GM23338 (cell line): ENCODE results near the gene SH3TC1. TPM values are rescaled to one million over a fixed set of nuclear protein-coding genes. Genes with fewer than 3 reads are reported as not detected.

Experiments
- ATAC-seq: fragments of 200-7000 bp; cut with Tn5 transposase; 3 replicates; pipeline ENCODE4 v1.9.1; 2020
- DNase-seq: peaks from one replicate; pipeline ENCODE4 v3.0.0-alpha.2; 2015; ENCODE audit warnings: low spot score
- H2AFZ ChIP-seq: fragments of 200-600 bp; sonication (generic); 2 replicates; pipeline ENCODE4 v1.8.0; 2016; ENCODE audit warnings: antibody characterized with exemption, mild to moderate bottlenecking, moderate library complexity
- H3F3A ChIP-seq: fragments of 200-600 bp; sonication (generic); replicated peaks from 2 replicates; pipeline ENCODE4 v1.8.0; 2017; ENCODE audit warnings: antibody characterized with exemption, mixed run types, low read depth
- H3K27ac ChIP-seq: fragments of 200-600 bp; sonication (generic); 2 replicates; pipeline ENCODE4 v1.6.1; 2016; ENCODE audit warnings: low read depth
- H3K27me3 ChIP-seq: fragments of 200-600 bp; sonication (generic); 2 replicates; pipeline ENCODE4 v1.8.0; 2016; ENCODE audit warnings: mild to moderate bottlenecking, mixed run types, moderate library complexity; ENCODE audit not compliant: insufficient read depth
- H3K36me3 ChIP-seq: fragments of 200-600 bp; sonication (generic); 2 replicates; pipeline ENCODE4 v1.8.0; 2016; ENCODE audit warnings: mild to moderate bottlenecking; ENCODE audit not compliant: insufficient read depth
- H3K4me1 ChIP-seq: fragments of 200-600 bp; sonication (generic); 2 replicates; pipeline ENCODE4 v1.8.0; 2016; ENCODE audit warnings: mild to moderate bottlenecking, moderate library complexity; ENCODE audit not compliant: insufficient read depth
- H3K4me2 ChIP-seq: fragments of 200-600 bp; sonication (generic); 2 replicates; pipeline ENCODE4 v1.7.1; 2017; ENCODE audit warnings: mixed run types
- H3K4me3 ChIP-seq: fragments of 200-600 bp; sonication (generic); 2 replicates; pipeline ENCODE4 v1.6.1; 2016; ENCODE audit warnings: mixed run types
- H3K79me2 ChIP-seq: fragments of 200-600 bp; sonication (generic); replicated peaks from 2 replicates; pipeline ENCODE4 v1.8.0; 2017; ENCODE audit warnings: mild to moderate bottlenecking; ENCODE audit not compliant: insufficient read depth
- H3K9me2 ChIP-seq: fragments of 200-600 bp; sonication (generic); 2 replicates; pipeline ENCODE4 v1.8.0; 2017; ENCODE audit not compliant: insufficient read depth
- H4K20me1 ChIP-seq: fragments of 200-600 bp; sonication (generic); replicated peaks from 2 replicates; pipeline ENCODE4 v1.8.0; 2017; ENCODE audit warnings: mild to moderate bottlenecking; ENCODE audit not compliant: insufficient read depth
- H3K27ac Mint-ChIP-seq: 2 replicates; pipeline ENCODE4 v1.8.0; 2020; ENCODE audit warnings: inconsistent platforms, mild to moderate bottlenecking, moderate library complexity, mixed read lengths
- H3K27me3 Mint-ChIP-seq: 3 replicates; pipeline ENCODE4 v1.8.0; 2022; ENCODE audit warnings: low read depth, mild to moderate bottlenecking, moderate library complexity, mixed read lengths, inconsistent platforms; ENCODE audit not compliant: insufficient read depth, poor library complexity
- H3K36me3 Mint-ChIP-seq: 3 replicates; pipeline ENCODE4 v1.8.0; 2021; ENCODE audit warnings: low read depth, mild to moderate bottlenecking, inconsistent platforms, moderate library complexity, mixed read lengths
- H3K4me1 Mint-ChIP-seq: 3 replicates; pipeline ENCODE4 v1.8.0; 2020; ENCODE audit warnings: mild to moderate bottlenecking, inconsistent platforms, mixed read lengths
- H3K4me3 Mint-ChIP-seq: 3 replicates; pipeline ENCODE4 v1.8.0; 2021; ENCODE audit warnings: moderate library complexity, mild to moderate bottlenecking, inconsistent platforms, mixed read lengths
- H3K9me3 Mint-ChIP-seq: 3 replicates; pipeline ENCODE4 v1.8.0; 2020; ENCODE audit warnings: moderate library complexity, mild to moderate bottlenecking, inconsistent platforms, mixed read lengths
- CREB1 ChIP-seq: fragments of 250-450 bp; sonication (Bioruptor Pico); IDR thresholded peaks from 2 replicates; pipeline ENCODE4 v1.5.0; 2020; ENCODE audit warnings: low read depth, mild to moderate bottlenecking, moderate library complexity
- EZH2 ChIP-seq: fragments of 200-600 bp; sonication (generic); IDR thresholded peaks from one replicate; pipeline ENCODE4 v1.8.0; 2017; ENCODE audit warnings: antibody characterized with exemption, mild to moderate bottlenecking, low read depth; ENCODE audit not compliant: unreplicated experiment
- EZH2phosphoT487 ChIP-seq: fragments of 200-600 bp; sonication (generic); IDR thresholded peaks from one replicate; pipeline ENCODE4 v1.8.1; 2018; ENCODE audit warnings: antibody characterized with exemption; ENCODE audit not compliant: unreplicated experiment
- JUNB ChIP-seq: IDR thresholded peaks from one replicate; pipeline ENCODE4 v1.6.1; 2016; ENCODE audit warnings: antibody characterized with exemption; ENCODE audit not compliant: unreplicated experiment
- NANOG ChIP-seq: IDR thresholded peaks from 2 replicates; pipeline ENCODE4 v1.6.1; 2016; ENCODE audit warnings: antibody characterized with exemption, borderline replicate concordance
- POLR2AphosphoS5 ChIP-seq: IDR thresholded peaks from 2 replicates; pipeline ENCODE4 v1.6.1; 2016; ENCODE audit warnings: antibody characterized with exemption, low read depth
- STAT1 ChIP-seq: IDR thresholded peaks from one replicate; pipeline ENCODE4 v1.6.1; 2016; ENCODE audit warnings: antibody characterized with exemption; ENCODE audit not compliant: unreplicated experiment
- ZNF114 ChIP-seq: fragments of 250-450 bp; sonication (Bioruptor Pico); IDR thresholded peaks from 2 replicates; pipeline ENCODE4 v1.5.0; 2020; ENCODE audit warnings: mild to moderate bottlenecking, moderate library complexity
- ZNF331 ChIP-seq: fragments of 250-450 bp; sonication (Bioruptor Pico); IDR thresholded peaks from 2 replicates; pipeline ENCODE4 v1.5.0; 2020; ENCODE audit warnings: low read depth, mild to moderate bottlenecking, moderate library complexity
- polyA plus RNA-seq: library from polyadenylated mRNA; unstranded; fragments of >200 nt; fragmentation: Nextera tagmentation; extraction: Ambion mirVana; gene quantifications from 2 replicates; pipeline ENCODE4 v1.2.1, GENCODE V29; 2016
- total RNA-seq: library from RNA; depleted of rRNA; stranded (reverse); fragments of >200 nt; shearing (Covaris generic); gene quantifications from 2 replicates; pipeline ENCODE4 v1.2.3, GENCODE V29; 2014
- TF ChIP-seq, protein P1 (sequence below): fragments of 250-450 bp; sonication (Bioruptor Pico); IDR thresholded peaks from 2 replicates; pipeline ENCODE4 v1.5.0; 2020; ENCODE audit warnings: mild to moderate bottlenecking, moderate library complexity
- TF ChIP-seq, protein P2 (sequence below): IDR thresholded peaks from one replicate; pipeline ENCODE4 v1.6.1; 2018; ENCODE audit warnings: antibody characterized with exemption; ENCODE audit not compliant: unreplicated experiment
- TF ChIP-seq, protein P3 (sequence below), 2 experiments: fragments of 200-600 bp in 1 of 2; sonication (generic) in 1 of 2; conservative IDR thresholded peaks; 2 replicates each; pipeline versions ENCODE4 v1.5.1 to v1.6.1; 2016 to 2017; ENCODE audit warnings: antibody characterized with exemption in 2 of 2, low read depth in 2 of 2, mild to moderate bottlenecking in 2 of 2, moderate library complexity in 1 of 2
- TF ChIP-seq, protein P4 (sequence below): IDR thresholded peaks from 2 replicates; pipeline ENCODE4 v1.6.1; 2016; ENCODE audit warnings: antibody characterized with exemption

The SH3TC1 gene
- total and polyA plus RNA-seq, 2 experiments from 2014 or later, result 0.07 TPM; not detected in 1

DNA sequence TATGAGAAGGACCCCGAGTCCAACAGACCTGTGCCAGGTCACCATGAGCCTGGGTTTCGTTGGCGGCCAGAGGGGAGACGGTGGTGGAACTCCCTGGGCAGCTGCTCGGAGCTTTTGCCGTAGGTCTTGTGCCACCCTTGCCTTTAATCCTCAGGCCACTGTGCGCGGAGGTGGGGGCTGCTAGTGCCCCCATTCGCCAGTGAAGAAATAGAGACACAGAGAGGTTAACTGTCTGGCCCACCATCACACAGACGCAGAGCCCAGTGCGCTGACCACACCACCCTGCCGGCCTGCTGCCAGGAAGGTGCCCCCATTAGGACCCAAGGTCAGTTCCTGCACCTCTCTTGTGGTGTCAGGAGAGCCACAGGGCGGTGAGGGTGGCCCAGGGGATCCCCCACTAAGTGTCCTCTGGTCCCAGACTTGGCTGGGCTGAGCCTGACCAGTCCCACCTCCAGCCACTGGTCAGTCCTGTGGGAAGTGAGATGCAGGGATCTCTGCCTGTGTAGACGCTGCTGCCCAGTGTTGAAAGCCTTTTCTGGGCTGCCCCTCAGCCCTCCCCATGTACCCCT, 42.2 kb downstream of the SH3TC1 start:
- no peak for ATAC-seq

More for the DNA sequence above, 42.2 kb downstream of the SH3TC1 start:
- H3K27me3 ChIP-seq, result no peaks in the 10 kb centered on the region
- no peaks in the 10 kb centered on the region for H4K20me1 ChIP-seq
- no peak overlapping the region for H3K4me2 ChIP-seq
- H3K79me2 ChIP-seq, result no peaks in the 10 kb centered on the region
- no peaks in the 10 kb centered on the region for H3F3A ChIP-seq
- H3K36me3 ChIP-seq, result no peaks in the 10 kb centered on the region
- Mint-ChIP-seq H3K36me3 (no peaks in the 10 kb centered on the region), H3K4me3 (no peak overlapping the region), H3K9me3 (no peaks in the 10 kb centered on the region), H3K27ac (no peak overlapping the region), H3K4me1 (peaks cover 5% of the 10 kb centered on the region; the same call in 1 of the 3 replicates), H3K27me3 (peaks cover 8% of the 10 kb centered on the region)
- no peaks in the 10 kb centered on the region for H3K9me2 ChIP-seq
- TF ChIP-seq ZNF114 (CRISPR knock-in tag) (no peak), POLR2AphosphoS5 (no peak), EZH2phosphoT487 (no peak), EZH2 (no peak), NANOG (no peak), CREB1 (CRISPR knock-in tag) (no peak), STAT1 (no peak), ZNF331 (CRISPR knock-in tag) (no peak), JUNB (no peak)
- TF ChIP-seq, protein P1, sequence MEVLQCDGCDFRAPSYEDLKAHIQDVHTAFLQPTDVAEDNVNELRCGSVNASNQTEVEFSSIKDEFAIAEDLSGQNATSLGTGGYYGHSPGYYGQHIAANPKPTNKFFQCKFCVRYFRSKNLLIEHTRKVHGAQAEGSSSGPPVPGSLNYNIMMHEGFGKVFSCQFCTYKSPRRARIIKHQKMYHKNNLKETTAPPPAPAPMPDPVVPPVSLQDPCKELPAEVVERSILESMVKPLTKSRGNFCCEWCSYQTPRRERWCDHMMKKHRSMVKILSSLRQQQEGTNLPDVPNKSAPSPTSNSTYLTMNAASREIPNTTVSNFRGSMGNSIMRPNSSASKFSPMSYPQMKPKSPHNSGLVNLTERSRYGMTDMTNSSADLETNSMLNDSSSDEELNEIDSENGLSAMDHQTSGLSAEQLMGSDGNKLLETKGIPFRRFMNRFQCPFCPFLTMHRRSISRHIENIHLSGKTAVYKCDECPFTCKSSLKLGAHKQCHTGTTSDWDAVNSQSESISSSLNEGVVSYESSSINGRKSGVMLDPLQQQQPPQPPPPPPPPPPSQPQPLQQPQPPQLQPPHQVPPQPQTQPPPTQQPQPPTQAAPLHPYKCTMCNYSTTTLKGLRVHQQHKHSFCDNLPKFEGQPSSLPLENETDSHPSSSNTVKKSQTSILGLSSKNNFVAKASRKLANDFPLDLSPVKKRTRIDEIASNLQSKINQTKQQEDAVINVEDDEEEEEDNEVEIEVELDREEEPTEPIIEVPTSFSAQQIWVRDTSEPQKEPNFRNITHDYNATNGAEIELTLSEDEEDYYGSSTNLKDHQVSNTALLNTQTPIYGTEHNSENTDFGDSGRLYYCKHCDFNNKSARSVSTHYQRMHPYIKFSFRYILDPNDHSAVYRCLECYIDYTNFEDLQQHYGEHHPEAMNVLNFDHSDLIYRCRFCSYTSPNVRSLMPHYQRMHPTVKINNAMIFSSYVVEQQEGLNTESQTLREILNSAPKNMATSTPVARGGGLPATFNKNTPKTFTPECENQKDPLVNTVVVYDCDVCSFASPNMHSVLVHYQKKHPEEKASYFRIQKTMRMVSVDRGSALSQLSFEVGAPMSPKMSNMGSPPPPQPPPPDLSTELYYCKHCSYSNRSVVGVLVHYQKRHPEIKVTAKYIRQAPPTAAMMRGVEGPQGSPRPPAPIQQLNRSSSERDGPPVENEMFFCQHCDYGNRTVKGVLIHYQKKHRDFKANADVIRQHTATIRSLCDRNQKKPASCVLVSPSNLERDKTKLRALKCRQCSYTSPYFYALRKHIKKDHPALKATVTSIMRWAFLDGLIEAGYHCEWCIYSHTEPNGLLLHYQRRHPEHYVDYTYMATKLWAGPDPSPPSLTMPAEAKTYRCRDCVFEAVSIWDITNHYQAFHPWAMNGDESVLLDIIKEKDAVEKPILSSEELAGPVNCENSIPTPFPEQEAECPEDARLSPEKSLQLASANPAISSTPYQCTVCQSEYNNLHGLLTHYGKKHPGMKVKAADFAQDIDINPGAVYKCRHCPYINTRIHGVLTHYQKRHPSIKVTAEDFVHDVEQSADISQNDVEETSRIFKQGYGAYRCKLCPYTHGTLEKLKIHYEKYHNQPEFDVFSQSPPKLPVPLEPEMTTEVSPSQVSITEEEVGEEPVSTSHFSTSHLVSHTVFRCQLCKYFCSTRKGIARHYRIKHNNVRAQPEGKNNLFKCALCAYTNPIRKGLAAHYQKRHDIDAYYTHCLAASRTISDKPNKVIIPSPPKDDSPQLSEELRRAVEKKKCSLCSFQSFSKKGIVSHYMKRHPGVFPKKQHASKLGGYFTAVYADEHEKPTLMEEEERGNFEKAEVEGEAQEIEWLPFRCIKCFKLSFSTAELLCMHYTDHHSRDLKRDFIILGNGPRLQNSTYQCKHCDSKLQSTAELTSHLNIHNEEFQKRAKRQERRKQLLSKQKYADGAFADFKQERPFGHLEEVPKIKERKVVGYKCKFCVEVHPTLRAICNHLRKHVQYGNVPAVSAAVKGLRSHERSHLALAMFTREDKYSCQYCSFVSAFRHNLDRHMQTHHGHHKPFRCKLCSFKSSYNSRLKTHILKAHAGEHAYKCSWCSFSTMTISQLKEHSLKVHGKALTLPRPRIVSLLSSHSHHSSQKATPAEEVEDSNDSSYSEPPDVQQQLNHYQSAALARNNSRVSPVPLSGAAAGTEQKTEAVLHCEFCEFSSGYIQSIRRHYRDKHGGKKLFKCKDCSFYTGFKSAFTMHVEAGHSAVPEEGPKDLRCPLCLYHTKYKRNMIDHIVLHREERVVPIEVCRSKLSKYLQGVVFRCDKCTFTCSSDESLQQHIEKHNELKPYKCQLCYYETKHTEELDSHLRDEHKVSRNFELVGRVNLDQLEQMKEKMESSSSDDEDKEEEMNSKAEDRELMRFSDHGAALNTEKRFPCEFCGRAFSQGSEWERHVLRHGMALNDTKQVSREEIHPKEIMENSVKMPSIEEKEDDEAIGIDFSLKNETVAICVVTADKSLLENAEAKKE (CRISPR knock-in tag), result no peak
- TF ChIP-seq, protein P2, sequence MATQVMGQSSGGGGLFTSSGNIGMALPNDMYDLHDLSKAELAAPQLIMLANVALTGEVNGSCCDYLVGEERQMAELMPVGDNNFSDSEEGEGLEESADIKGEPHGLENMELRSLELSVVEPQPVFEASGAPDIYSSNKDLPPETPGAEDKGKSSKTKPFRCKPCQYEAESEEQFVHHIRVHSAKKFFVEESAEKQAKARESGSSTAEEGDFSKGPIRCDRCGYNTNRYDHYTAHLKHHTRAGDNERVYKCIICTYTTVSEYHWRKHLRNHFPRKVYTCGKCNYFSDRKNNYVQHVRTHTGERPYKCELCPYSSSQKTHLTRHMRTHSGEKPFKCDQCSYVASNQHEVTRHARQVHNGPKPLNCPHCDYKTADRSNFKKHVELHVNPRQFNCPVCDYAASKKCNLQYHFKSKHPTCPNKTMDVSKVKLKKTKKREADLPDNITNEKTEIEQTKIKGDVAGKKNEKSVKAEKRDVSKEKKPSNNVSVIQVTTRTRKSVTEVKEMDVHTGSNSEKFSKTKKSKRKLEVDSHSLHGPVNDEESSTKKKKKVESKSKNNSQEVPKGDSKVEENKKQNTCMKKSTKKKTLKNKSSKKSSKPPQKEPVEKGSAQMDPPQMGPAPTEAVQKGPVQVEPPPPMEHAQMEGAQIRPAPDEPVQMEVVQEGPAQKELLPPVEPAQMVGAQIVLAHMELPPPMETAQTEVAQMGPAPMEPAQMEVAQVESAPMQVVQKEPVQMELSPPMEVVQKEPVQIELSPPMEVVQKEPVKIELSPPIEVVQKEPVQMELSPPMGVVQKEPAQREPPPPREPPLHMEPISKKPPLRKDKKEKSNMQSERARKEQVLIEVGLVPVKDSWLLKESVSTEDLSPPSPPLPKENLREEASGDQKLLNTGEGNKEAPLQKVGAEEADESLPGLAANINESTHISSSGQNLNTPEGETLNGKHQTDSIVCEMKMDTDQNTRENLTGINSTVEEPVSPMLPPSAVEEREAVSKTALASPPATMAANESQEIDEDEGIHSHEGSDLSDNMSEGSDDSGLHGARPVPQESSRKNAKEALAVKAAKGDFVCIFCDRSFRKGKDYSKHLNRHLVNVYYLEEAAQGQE, result no peak
- TF ChIP-seq, protein P3, sequence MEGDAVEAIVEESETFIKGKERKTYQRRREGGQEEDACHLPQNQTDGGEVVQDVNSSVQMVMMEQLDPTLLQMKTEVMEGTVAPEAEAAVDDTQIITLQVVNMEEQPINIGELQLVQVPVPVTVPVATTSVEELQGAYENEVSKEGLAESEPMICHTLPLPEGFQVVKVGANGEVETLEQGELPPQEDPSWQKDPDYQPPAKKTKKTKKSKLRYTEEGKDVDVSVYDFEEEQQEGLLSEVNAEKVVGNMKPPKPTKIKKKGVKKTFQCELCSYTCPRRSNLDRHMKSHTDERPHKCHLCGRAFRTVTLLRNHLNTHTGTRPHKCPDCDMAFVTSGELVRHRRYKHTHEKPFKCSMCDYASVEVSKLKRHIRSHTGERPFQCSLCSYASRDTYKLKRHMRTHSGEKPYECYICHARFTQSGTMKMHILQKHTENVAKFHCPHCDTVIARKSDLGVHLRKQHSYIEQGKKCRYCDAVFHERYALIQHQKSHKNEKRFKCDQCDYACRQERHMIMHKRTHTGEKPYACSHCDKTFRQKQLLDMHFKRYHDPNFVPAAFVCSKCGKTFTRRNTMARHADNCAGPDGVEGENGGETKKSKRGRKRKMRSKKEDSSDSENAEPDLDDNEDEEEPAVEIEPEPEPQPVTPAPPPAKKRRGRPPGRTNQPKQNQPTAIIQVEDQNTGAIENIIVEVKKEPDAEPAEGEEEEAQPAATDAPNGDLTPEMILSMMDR (conservative IDR thresholded peaks at IDR 0.05; ENCODE audit: low read depth in 2 of 2), result no peak
- TF ChIP-seq, protein P4, sequence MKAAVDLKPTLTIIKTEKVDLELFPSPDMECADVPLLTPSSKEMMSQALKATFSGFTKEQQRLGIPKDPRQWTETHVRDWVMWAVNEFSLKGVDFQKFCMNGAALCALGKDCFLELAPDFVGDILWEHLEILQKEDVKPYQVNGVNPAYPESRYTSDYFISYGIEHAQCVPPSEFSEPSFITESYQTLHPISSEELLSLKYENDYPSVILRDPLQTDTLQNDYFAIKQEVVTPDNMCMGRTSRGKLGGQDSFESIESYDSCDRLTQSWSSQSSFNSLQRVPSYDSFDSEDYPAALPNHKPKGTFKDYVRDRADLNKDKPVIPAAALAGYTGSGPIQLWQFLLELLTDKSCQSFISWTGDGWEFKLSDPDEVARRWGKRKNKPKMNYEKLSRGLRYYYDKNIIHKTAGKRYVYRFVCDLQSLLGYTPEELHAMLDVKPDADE, result no peak
- no peaks in the 10 kb centered on the region for H3K4me1 ChIP-seq
- no peak for DNase-seq
- H3K27ac ChIP-seq, result no peak overlapping the region
- H3K4me3 ChIP-seq, result no peak overlapping the region
- H2AFZ ChIP-seq, result no peak overlapping the region
